PC-3 (cell line): Measurements from ENCODE around the gene CERS6. TPM values are rescaled to one million over a fixed set of nuclear protein-coding genes. Genes with fewer than 3 reads are reported as not detected.

ENCODE experiments used
- ATAC-seq: fragments of 200-7000 bp; cut with Tn5 transposase; 2 replicates; pipeline ENCODE4 v1.9.1; 2020; ENCODE audit warnings: mild to moderate bottlenecking, moderate library complexity
- BruUV-seq: library from RNA; stranded (reverse); fragments of 400-500 nt; replicated peaks from 2 replicates; lab custom pipeline; 2021; lab: Mats Ljungman, UMichigan
- CTCF ChIA-PET: fragments of 300-600 bp; sonication (Branson Sonifier 250); formaldehyde crosslinking; loops from one replicate; lab custom pipeline; 2022; ENCODE audit warnings: antibody characterized with exemption; lab: Charles Lee
- POLR2A ChIA-PET: fragments of 300-600 bp; sonication (Branson Sonifier 250); formaldehyde crosslinking; loops from one replicate; lab custom pipeline; 2022; ENCODE audit warnings: antibody characterized with exemption; ENCODE audit not compliant: unreplicated experiment; lab: Charles Lee
- DNase-seq: peaks from one replicate; pipeline ENCODE4 v3.0.0-alpha.2; 2015
- H2AFZ ChIP-seq: fragments of 300-600 bp; sonication (generic); 2 replicates; pipeline ENCODE4 v1.6.0; 2016; ENCODE audit warnings: antibody characterized with exemption, low read length
- H3F3A ChIP-seq: fragments of 300-600 bp; sonication (generic); one replicate; pipeline ENCODE4 v1.6.0; 2017; ENCODE audit warnings: antibody characterized with exemption, low read length, control low read depth, mild to moderate bottlenecking; ENCODE audit not compliant: unreplicated experiment
- H3K27ac ChIP-seq: fragments of 300-600 bp; sonication (generic); 2 replicates; pipeline ENCODE4 v1.5.1; 2016; ENCODE audit warnings: mild to moderate bottlenecking, low read length
- H3K27me3 ChIP-seq: fragments of 300-600 bp; sonication (generic); 2 replicates; pipeline ENCODE4 v1.6.1; 2016; ENCODE audit warnings: low read length, mixed read lengths
- H3K36me3 ChIP-seq: fragments of 300-600 bp; sonication (generic); 2 replicates; pipeline ENCODE4 v1.6.1; 2016; ENCODE audit warnings: low read depth, mixed run types, low read length, mixed read lengths
- H3K4me1 ChIP-seq: fragments of 300-600 bp; sonication (generic); 2 replicates; pipeline ENCODE4 v1.5.1; 2016; ENCODE audit warnings: low read length; ENCODE audit not compliant: insufficient read depth
- H3K4me2 ChIP-seq: fragments of 300-600 bp; sonication (generic); 2 replicates; pipeline ENCODE4 v1.6.0; 2016; ENCODE audit warnings: low read length
- H3K4me3 ChIP-seq: fragments of 300-600 bp; sonication (generic); 2 replicates; pipeline ENCODE4 v1.5.1; 2016; ENCODE audit warnings: mild to moderate bottlenecking, low read length, mixed read lengths
- H3K79me2 ChIP-seq: fragments of 300-600 bp; sonication (generic); 2 replicates; pipeline ENCODE4 v1.6.1; 2017; ENCODE audit warnings: low read length, mixed read lengths
- H3K9ac ChIP-seq: fragments of 300-600 bp; sonication (generic); 2 replicates; pipeline ENCODE4 v1.6.0; 2016; ENCODE audit warnings: mild to moderate bottlenecking, low read length
- H3K9me2 ChIP-seq: fragments of 300-600 bp; sonication (generic); replicated peaks from 2 replicates; pipeline ENCODE4 v1.6.1; 2016; ENCODE audit warnings: mixed run types, low read length, mixed read lengths
- H3K9me3 ChIP-seq: fragments of 300-600 bp; sonication (generic); 2 replicates; pipeline ENCODE4 v1.6.1; 2016; ENCODE audit warnings: low read length, mixed read lengths
- H4K20me1 ChIP-seq: fragments of 300-600 bp; sonication (generic); 2 replicates; pipeline ENCODE4 v1.6.1; 2016; ENCODE audit warnings: low read length, mixed read lengths
- EZH2 ChIP-seq: fragments of 300-600 bp; sonication (generic); IDR thresholded peaks from one replicate; pipeline ENCODE4 v1.6.1; 2017; ENCODE audit warnings: antibody characterized with exemption, mild to moderate bottlenecking, low read length; ENCODE audit not compliant: unreplicated experiment
- EZH2phosphoT487 ChIP-seq: fragments of 300-600 bp; sonication (generic); IDR thresholded peaks from 2 replicates; pipeline ENCODE4 v1.6.1; 2018; ENCODE audit warnings: mild to moderate bottlenecking, antibody characterized with exemption, low read length, borderline replicate concordance
- intact Hi-C: fragments of 100-400 bp; cut with micrococcal nuclease; formaldehyde crosslinking; loops from 2 replicates; pipeline ENCODE4 v1.9.0; 2023
- total RNA-seq: library from RNA; depleted of rRNA; stranded (reverse); fragments of >200 nt; gene quantifications from 2 replicates; pipeline ENCODE4 v1.2.3, GENCODE V29; 2014
- TF ChIP-seq, protein P1 (sequence below): fragments of 300-600 bp; sonication (generic); conservative IDR thresholded peaks from 2 replicates; pipeline ENCODE4 v1.5.1; 2017; ENCODE audit warnings: antibody characterized with exemption, low read depth, mild to moderate bottlenecking, low read length

Gene CERS6
- total RNA-seq, 1 experiment from 2014 or later = 24.2 TPM

DNA sequence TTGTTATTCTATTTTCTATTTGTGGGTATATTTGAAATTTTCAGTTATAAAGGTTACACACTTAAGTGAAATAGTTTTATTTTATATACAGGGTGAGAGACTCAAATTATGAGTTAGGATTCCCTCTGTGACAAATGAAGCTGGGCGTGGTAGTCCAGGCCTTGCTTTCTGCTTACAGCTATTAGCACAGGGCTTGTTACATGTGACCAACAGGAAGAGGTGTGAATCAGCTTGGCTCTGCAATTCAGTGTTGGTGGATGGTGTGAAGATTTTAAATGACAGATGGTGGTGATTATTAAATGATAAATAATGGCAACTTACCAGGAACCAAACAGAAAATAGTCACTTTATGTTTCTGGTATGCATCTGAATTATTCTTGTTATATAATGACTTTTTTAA, 282.0 kb downstream of the CERS6 start:
- TF ChIP-seq EZH2 (no peak), EZH2phosphoT487 (no peak)
- TF ChIP-seq, protein P1, sequence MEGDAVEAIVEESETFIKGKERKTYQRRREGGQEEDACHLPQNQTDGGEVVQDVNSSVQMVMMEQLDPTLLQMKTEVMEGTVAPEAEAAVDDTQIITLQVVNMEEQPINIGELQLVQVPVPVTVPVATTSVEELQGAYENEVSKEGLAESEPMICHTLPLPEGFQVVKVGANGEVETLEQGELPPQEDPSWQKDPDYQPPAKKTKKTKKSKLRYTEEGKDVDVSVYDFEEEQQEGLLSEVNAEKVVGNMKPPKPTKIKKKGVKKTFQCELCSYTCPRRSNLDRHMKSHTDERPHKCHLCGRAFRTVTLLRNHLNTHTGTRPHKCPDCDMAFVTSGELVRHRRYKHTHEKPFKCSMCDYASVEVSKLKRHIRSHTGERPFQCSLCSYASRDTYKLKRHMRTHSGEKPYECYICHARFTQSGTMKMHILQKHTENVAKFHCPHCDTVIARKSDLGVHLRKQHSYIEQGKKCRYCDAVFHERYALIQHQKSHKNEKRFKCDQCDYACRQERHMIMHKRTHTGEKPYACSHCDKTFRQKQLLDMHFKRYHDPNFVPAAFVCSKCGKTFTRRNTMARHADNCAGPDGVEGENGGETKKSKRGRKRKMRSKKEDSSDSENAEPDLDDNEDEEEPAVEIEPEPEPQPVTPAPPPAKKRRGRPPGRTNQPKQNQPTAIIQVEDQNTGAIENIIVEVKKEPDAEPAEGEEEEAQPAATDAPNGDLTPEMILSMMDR = no peak
- Histone ChIP-seq H3F3A (no peaks in the 10 kb centered on the region), H3K4me3 (no peak overlapping the region), H3K36me3 (no peaks in the 10 kb centered on the region), H3K79me2 (no peaks in the 10 kb centered on the region), H2AFZ (no peak overlapping the region), H3K27me3 (no peaks in the 10 kb centered on the region), H3K9me2 (no peaks in the 10 kb centered on the region), H3K9ac (no peak overlapping the region), H3K4me2 (no peak overlapping the region), H3K9me3 (no peaks in the 10 kb centered on the region), H3K4me1 (no peaks in the 10 kb centered on the region), H3K27ac (no peak overlapping the region), H4K20me1 (no peaks in the 10 kb centered on the region)
- POLR2A ChIA-PET = no interaction called here
- intact Hi-C loops = no loop called here
- ATAC-seq = peak; percentile 37; the same call in 1 of the 2 replicates
- DNase-seq = no peak
- CTCF ChIA-PET = no interaction called here
- no TSS peak for BruUV-seq

DNA sequence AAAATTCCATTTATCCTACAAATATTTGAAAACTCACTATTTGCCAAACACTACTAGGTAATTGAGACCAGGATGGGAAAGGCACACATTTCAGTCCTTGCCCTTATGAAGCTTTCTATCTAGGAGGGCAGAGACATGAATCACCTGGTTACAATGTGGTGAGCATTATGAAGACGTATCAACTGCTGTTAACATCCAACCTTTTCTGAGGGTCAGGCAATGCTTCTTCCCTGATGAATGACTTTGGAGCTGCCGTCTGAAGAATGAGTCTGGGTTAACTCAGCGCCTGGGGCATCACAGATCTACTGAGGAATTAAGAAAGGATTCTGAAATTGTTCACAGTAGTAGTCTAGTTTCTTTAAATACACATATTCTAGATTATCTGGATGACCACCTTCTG, 284.3 kb downstream of the CERS6 start:
- CTCF ChIA-PET = no interaction called here

DNA sequence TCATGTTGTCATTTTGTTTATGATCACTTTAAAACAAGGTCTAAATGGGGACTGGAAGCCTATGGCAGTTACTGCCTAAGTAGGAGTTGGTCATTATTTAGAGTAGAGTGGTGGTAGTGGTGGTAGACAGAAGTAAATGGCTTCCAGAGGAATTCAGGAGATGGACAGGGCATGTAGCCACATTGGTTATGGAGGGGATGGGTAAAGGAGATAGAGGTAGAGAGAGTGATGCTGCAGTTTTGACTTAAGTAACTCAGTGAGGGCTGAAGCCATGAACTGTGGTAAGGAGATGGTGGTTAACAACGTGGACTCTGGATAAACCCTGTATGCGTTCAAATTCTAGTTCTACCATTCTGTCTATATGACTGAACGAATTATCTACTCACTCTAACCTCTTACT, 284.7 kb downstream of the CERS6 start:
- no peaks in the 10 kb centered on the region for H3K27me3 ChIP-seq
- H3K4me2 ChIP-seq = no peak overlapping the region
- H3K9me3 ChIP-seq = no peaks in the 10 kb centered on the region
- no peaks in the 10 kb centered on the region for H3K4me1 ChIP-seq
- no peaks in the 10 kb centered on the region for H3K9me2 ChIP-seq
- intact Hi-C loops = no loop called here
- H2AFZ ChIP-seq = no peak overlapping the region
- TF ChIP-seq EZH2phosphoT487 (no peak), EZH2 (no peak)
- TF ChIP-seq, protein P1 = no peak
- H3K36me3 ChIP-seq = no peaks in the 10 kb centered on the region
- no peak for ATAC-seq
- H3K4me3 ChIP-seq = no peak overlapping the region
- no peaks in the 10 kb centered on the region for H3K79me2 ChIP-seq
- no peak overlapping the region for H3K27ac ChIP-seq
- no TSS peak for BruUV-seq
- ChIA-PET CTCF (no interaction called here), POLR2A (no interaction called here)
- no peak for DNase-seq
- no peak overlapping the region for H3K9ac ChIP-seq
- H4K20me1 ChIP-seq = no peaks in the 10 kb centered on the region
- H3F3A ChIP-seq = no peaks in the 10 kb centered on the region

More for the DNA sequence above, 284.3 kb downstream of the CERS6 start:
- H3K9me3 ChIP-seq = no peaks in the 10 kb centered on the region
- H3K36me3 ChIP-seq = no peaks in the 10 kb centered on the region
- no peaks in the 10 kb centered on the region for H3K79me2 ChIP-seq
- no peak for DNase-seq
- POLR2A ChIA-PET = no interaction called here
- H3K9me2 ChIP-seq = no peaks in the 10 kb centered on the region
- intact Hi-C loops = no loop called here
- H3K4me3 ChIP-seq = no peak overlapping the region
- H2AFZ ChIP-seq = no peak overlapping the region
- no peak for TF ChIP-seq EZH2phosphoT487
- no peak for TF ChIP-seq EZH2
- TF ChIP-seq, protein P1 = no peak
- no peak overlapping the region for H3K4me2 ChIP-seq
- no peak overlapping the region for H3K27ac ChIP-seq
- no peak for ATAC-seq
- no peaks in the 10 kb centered on the region for H3F3A ChIP-seq
- H4K20me1 ChIP-seq = no peaks in the 10 kb centered on the region
- H3K27me3 ChIP-seq = no peaks in the 10 kb centered on the region
- H3K4me1 ChIP-seq = no peaks in the 10 kb centered on the region
- no TSS peak for BruUV-seq
- H3K9ac ChIP-seq = no peak overlapping the region
